Naive thymus-derived CD8-positive, alpha-beta T cell (primary cell): Measurements from ENCODE around the gene P2RY14. TPM values are rescaled to one million over a fixed set of nuclear protein-coding genes. Genes with fewer than 3 reads are reported as not detected.
"Not testable (repeated sequence)": the region's sequence is repeated elsewhere in the genome, so short reads cannot be mapped to it uniquely, and the experiment has no call there.

Experiments
- ATAC-seq, 2 donors: fragments of 150-1000 bp; cut with Tn5 transposase in 1 of 2; sonication (Bioruptor Pico), chemical (Tn5 transposase) in 1 of 2; 1 replicate in 1 of 2; 2 replicates in 1 of 2; pipeline ENCODE4 v1.10.0; 2021; ENCODE audit warnings: mild to moderate bottlenecking in 2 of 2, moderate library complexity in 2 of 2
- POLR2A ChIA-PET: fragments of 350-600 bp; sonication (Branson Sonifier 250); formaldehyde crosslinking; loops from one replicate; lab custom pipeline; 2021; ENCODE audit warnings: antibody characterized with exemption; lab: Charles Lee
- DNase-seq, 10 donors: peaks; one replicate each; pipeline versions ENCODE4 v3.0.0 to v3.0.0-alpha.2; 2020 to 2022
- H3K27ac Mint-ChIP-seq, 10 donors: one replicate each; pipeline ENCODE4 v1.8.0; 2020 to 2022; ENCODE audit warnings: mild to moderate bottlenecking in 10 of 10, mixed read lengths in 10 of 10, moderate library complexity in 4 of 10, inconsistent platforms in 1 of 10
- H3K27me3 Mint-ChIP-seq, 5 donors: one replicate each; pipeline ENCODE4 v1.8.0; 2021 to 2022; ENCODE audit warnings: mixed read lengths in 5 of 5
- H3K36me3 Mint-ChIP-seq, 3 donors: one replicate each; pipeline ENCODE4 v1.8.0; 2020 to 2022; ENCODE audit warnings: mixed read lengths in 3 of 3, mild to moderate bottlenecking in 2 of 3, inconsistent platforms in 1 of 3
- H3K4me1 Mint-ChIP-seq, 4 donors: one replicate each; pipeline ENCODE4 v1.8.0; 2021 to 2022; ENCODE audit warnings: mixed read lengths in 4 of 4
- H3K4me3 Mint-ChIP-seq, 10 donors: one replicate each; pipeline ENCODE4 v1.8.0; 2020 to 2022; ENCODE audit warnings: mild to moderate bottlenecking in 10 of 10, mixed read lengths in 10 of 10, moderate library complexity in 6 of 10, inconsistent platforms in 1 of 10
- H3K9me3 Mint-ChIP-seq, 9 donors: one replicate each; pipeline ENCODE4 v1.8.0; 2020 to 2022; ENCODE audit warnings: mixed read lengths in 9 of 9, mild to moderate bottlenecking in 3 of 9, inconsistent platforms in 1 of 9, moderate library complexity in 1 of 9
- polyA plus RNA-seq, 3 donors: library from polyadenylated mRNA; unstranded; fragments of 300-500 nt; fragmentation: Illumina TruSeq; gene quantifications; one replicate each; pipeline ENCODE4 v1.2.3, GENCODE V29; 2021
- total RNA-seq, 8 experiments: library from RNA in 2 of 8; stranded (reverse) in 2 of 8; gene quantifications; one replicate each; pipeline ENCODE4 v1.2.3 and lab custom pipeline; 2021 to 2026

P2RY14 gene
- total and polyA plus RNA-seq, 5 experiments from 2014 or later: 0.21 TPM; not detected in 4

GRCh38 chr3:151236316-151236715, 42.0 kb downstream of the P2RY14 start:
- Mint-ChIP-seq H3K4me1 (peaks cover 0 to 9% (median 0%) of the 10 kb centered on the region in 4 donors), H3K36me3 (no peaks in the 10 kb centered on the region), H3K9me3 (no peaks in the 10 kb centered on the region), H3K27ac (no peak overlapping the region), H3K27me3 (peaks cover 0 to 1% (median 0%) of the 10 kb centered on the region in 5 donors), H3K4me3 (no peak overlapping the region)
- DNase-seq (no peak), ATAC-seq (no peak)
- POLR2A ChIA-PET: no interaction called here

- Mint-ChIP-seq H3K27ac (no peak overlapping the region), H3K9me3 (no peaks in the 10 kb centered on the region), H3K4me1 (peaks cover 6 to 21% (median 11%) of the 10 kb centered on the region in 4 donors), H3K4me3 (no peak overlapping the region), H3K36me3 (no peaks in the 10 kb centered on the region), H3K27me3 (peaks cover 0 to 1% (median 0%) of the 10 kb centered on the region in 5 donors)
- DNase-seq (no peak), ATAC-seq (no peak)
- POLR2A ChIA-PET: no interaction called here
These were observed 43.5 kb downstream of the P2RY14 start for GRCh38 chr3:151234825-151235224.

GRCh38 chr3:151232991-151233390, 45.4 kb downstream of the P2RY14 start:
- Mint-ChIP-seq H3K36me3 (no peaks in the 10 kb centered on the region), H3K4me1 (peaks cover 9 to 30% (median 16%) of the 10 kb centered on the region in 4 donors), H3K9me3 (no peaks in the 10 kb centered on the region), H3K27ac (peak overlapping the region in 2 of 10 donors; percentile 9 to 50), H3K27me3 (peaks cover 0 to 1% (median 0%) of the 10 kb centered on the region in 5 donors), H3K4me3 (no peak overlapping the region)
- POLR2A ChIA-PET: no interaction called here
- DNase-seq (no peak), ATAC-seq (no peak)

- DNase-seq, H3K36me3 Mint-ChIP-seq, POLR2A ChIA-PET, ATAC-seq, H3K27me3 Mint-ChIP-seq, H3K4me3 Mint-ChIP-seq, H3K9me3 Mint-ChIP-seq: not testable (repeated sequence)
- peaks cover 14 to 36% (median 22%) of the 10 kb centered on the region in 4 donors for H3K4me1 Mint-ChIP-seq
- H3K27ac Mint-ChIP-seq: peak overlapping the region in 1 of 10 donors; percentile 28
These were observed 45.9 kb downstream of the P2RY14 start for GRCh38 chr3:151232403-151232802.

- H3K27ac Mint-ChIP-seq: peak overlapping the region in 6 of 10 donors; percentile 7 to 70 (median 46)
- peaks cover 19 to 44% (median 31%) of the 10 kb centered on the region in 4 donors for H3K4me1 Mint-ChIP-seq
- H3K9me3 Mint-ChIP-seq: no peaks in the 10 kb centered on the region
- H3K27me3 Mint-ChIP-seq: peaks cover 0 to 1% (median 0%) of the 10 kb centered on the region in 5 donors
- DNase-seq (peak in 1 of 10 donors; percentile 17), ATAC-seq (no peak)
- H3K4me3 Mint-ChIP-seq: peak overlapping the region in 8 of 10 donors; percentile 2 to 71 (median 40)
- no peaks in the 10 kb centered on the region for H3K36me3 Mint-ChIP-seq
- POLR2A ChIA-PET: interaction anchor here (0.5 kb wide), 1 partner anchor 87 kb away, joined by 3 read pairs; no protein-coding TSS in a partner anchor
These were observed 47.7 kb downstream of the P2RY14 start for GRCh38 chr3:151230646-151231045.

GRCh38 chr3:151228666-151229040, 49.7 kb downstream of the P2RY14 start:
- H3K9me3 Mint-ChIP-seq: no peaks in the 10 kb centered on the region
- POLR2A ChIA-PET: interaction anchor here (1.1 kb wide), 1 partner anchor 49 kb away, joined by 3 read pairs; no protein-coding TSS in a partner anchor
- peaks cover 22 to 56% (median 44%) of the 10 kb centered on the region in 4 donors for H3K4me1 Mint-ChIP-seq
- DNase-seq (no peak), ATAC-seq (no peak)
- H3K36me3 Mint-ChIP-seq: no peaks in the 10 kb centered on the region
- H3K4me3 Mint-ChIP-seq: no peak overlapping the region
- H3K27me3 Mint-ChIP-seq: peaks cover 0 to under 1% (median 0%) of the 10 kb centered on the region in 5 donors
- H3K27ac Mint-ChIP-seq: peak overlapping the region in 3 of 10 donors; percentile 31 to 51 (median 48)

- Mint-ChIP-seq H3K27me3 (no peaks in the 10 kb centered on the region), H3K27ac (peak overlapping the region in 8 of 10 donors; percentile 10 to 51 (median 36)), H3K36me3 (no peaks in the 10 kb centered on the region), H3K4me1 (peaks cover 22 to 56% (median 46%) of the 10 kb centered on the region in 4 donors), H3K9me3 (no peaks in the 10 kb centered on the region), H3K4me3 (peak overlapping the region in 1 of 10 donors; percentile 20)
- POLR2A ChIA-PET: interaction anchor here (1.1 kb wide), 2 partner anchors 50 to 52 kb away, joined by 3 read pairs; no protein-coding TSS in a partner anchor
- DNase-seq: peak; percentile 50 to 88 (median 76)
- peak; percentile 85 to 94 for ATAC-seq
These were observed 50.3 kb downstream of the P2RY14 start for GRCh38 chr3:151227807-151228665.

GRCh38 chr3:151227266-151227806, 51.0 kb downstream of the P2RY14 start:
- H3K4me3 Mint-ChIP-seq: peak overlapping the region in 2 of 10 donors; percentile 5 to 20
- peaks cover 22 to 56% (median 46%) of the 10 kb centered on the region in 4 donors for H3K4me1 Mint-ChIP-seq
- peaks cover 0 to 6% (median 0%) of the 10 kb centered on the region in 3 donors for H3K36me3 Mint-ChIP-seq
- ATAC-seq (peak in 1 of 2 donors; percentile 6), DNase-seq (no peak)
- peaks cover 0 to 6% (median 0%) of the 10 kb centered on the region in 9 donors for H3K9me3 Mint-ChIP-seq
- no peaks in the 10 kb centered on the region for H3K27me3 Mint-ChIP-seq
- peak overlapping the region in 7 of 10 donors; percentile 10 to 42 (median 27) for H3K27ac Mint-ChIP-seq
- POLR2A ChIA-PET: interaction anchor here (1.1 kb wide), 2 partner anchors 50 to 52 kb away, joined by 3 read pairs; no protein-coding TSS in a partner anchor

GRCh38 chr3:151226825-151227224, 51.5 kb downstream of the P2RY14 start:
- H3K27ac Mint-ChIP-seq: peak overlapping the region in 1 of 10 donors; percentile 22
- H3K4me1 Mint-ChIP-seq: peaks cover 22 to 56% (median 46%) of the 10 kb centered on the region in 4 donors
- peaks cover 0 to 11% (median 3%) of the 10 kb centered on the region in 9 donors for H3K9me3 Mint-ChIP-seq
- no peaks in the 10 kb centered on the region for H3K27me3 Mint-ChIP-seq
- POLR2A ChIA-PET: interaction anchor here (1.1 kb wide), 1 partner anchor 53 kb away, joined by 3 read pairs; no protein-coding TSS in a partner anchor
- no peak for DNase-seq
- H3K36me3 Mint-ChIP-seq: peaks cover 0 to 11% (median 3%) of the 10 kb centered on the region in 3 donors
- no peak overlapping the region for H3K4me3 Mint-ChIP-seq
- no peak for ATAC-seq

- POLR2A ChIA-PET: no interaction called here
- Mint-ChIP-seq H3K36me3 (peaks cover 0 to 14% (median 3%) of the 10 kb centered on the region in 3 donors), H3K4me1 (peaks cover 22 to 50% (median 45%) of the 10 kb centered on the region in 4 donors), H3K27ac (peak overlapping the region; percentile 17 to 79 (median 75)), H3K4me3 (peak overlapping the region in 2 of 10 donors; percentile 4 to 27), H3K9me3 (peaks cover 0 to 14% (median 4%) of the 10 kb centered on the region in 9 donors), H3K27me3 (no peaks in the 10 kb centered on the region)
- ATAC-seq (no peak), DNase-seq (no peak)
These were observed 52.2 kb downstream of the P2RY14 start for GRCh38 chr3:151226088-151226563.

- no peak for DNase-seq
- Mint-ChIP-seq H3K4me1 (peaks cover 16 to 42% (median 37%) of the 10 kb centered on the region in 4 donors), H3K27ac (peak overlapping the region; percentile 17 to 79 (median 70)), H3K9me3 (peaks cover 0 to 20% (median 5%) of the 10 kb centered on the region in 9 donors), H3K36me3 (peaks cover 0 to 20% (median 10%) of the 10 kb centered on the region in 3 donors), H3K27me3 (no peaks in the 10 kb centered on the region), H3K4me3 (peak overlapping the region in 4 of 10 donors; percentile 4 to 39 (median 30))
- peak in 1 of 2 donors; percentile 48 for ATAC-seq
- POLR2A ChIA-PET: no interaction called here
These were observed 53.0 kb downstream of the P2RY14 start for GRCh38 chr3:151225040-151225975.
